Stimulated activated naive CD4-positive, alpha-beta T cell (primary cell): ENCODE data around the gene CRABP2.

Source experiments
- DNase-seq, 6 experiments: peaks; one replicate each; lab custom pipeline; 2025; lab: John Stamatoyannopoulos, UW

Gene CRABP2

DNA sequence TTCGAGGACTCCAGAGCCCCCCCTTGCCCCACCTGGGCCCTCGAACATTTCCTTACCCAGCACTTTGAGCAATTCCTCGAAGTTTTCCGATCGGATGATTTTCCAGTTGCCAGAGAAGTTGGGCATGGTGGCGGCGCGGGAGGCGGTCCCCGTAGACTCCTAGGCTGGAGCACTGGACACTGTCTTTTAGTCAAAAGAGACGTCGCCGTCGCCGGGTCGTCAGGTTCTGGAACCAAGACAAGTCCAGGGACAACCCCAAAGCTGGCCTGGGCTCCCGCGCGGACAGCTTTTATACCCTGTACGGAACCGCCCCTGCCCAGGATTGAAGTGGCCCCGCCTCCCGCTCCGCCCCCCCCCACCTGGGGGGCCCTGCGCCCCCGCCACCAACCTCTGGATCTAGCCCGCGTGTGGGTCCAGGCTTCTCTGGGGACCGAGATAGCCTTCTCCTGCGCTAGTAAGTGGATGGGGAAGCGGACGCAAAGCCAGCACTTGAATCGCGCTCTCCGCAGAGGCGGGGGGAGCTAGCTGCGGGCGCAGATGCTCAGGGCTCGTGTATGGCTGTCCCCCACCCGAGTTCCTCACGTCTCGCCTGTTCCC is at the start of gene CRABP2:
Gene CRABP2 (minus strand): TSS at position 263 of the 597 bp plus-strand sequence. CDS start 137 bp downstream, at position 126.
- DNase-seq, result peak in 4 of 6 experiments; percentile 28 to 70 (median 48)

GRCh38 chr1:156754219-156754618 is 48.8 kb upstream of the CRABP2 start:
- no peak for DNase-seq

GRCh38 chr1:156752843-156753482 is 47.6 kb upstream of the CRABP2 start:
- DNase-seq, result no peak

DNA sequence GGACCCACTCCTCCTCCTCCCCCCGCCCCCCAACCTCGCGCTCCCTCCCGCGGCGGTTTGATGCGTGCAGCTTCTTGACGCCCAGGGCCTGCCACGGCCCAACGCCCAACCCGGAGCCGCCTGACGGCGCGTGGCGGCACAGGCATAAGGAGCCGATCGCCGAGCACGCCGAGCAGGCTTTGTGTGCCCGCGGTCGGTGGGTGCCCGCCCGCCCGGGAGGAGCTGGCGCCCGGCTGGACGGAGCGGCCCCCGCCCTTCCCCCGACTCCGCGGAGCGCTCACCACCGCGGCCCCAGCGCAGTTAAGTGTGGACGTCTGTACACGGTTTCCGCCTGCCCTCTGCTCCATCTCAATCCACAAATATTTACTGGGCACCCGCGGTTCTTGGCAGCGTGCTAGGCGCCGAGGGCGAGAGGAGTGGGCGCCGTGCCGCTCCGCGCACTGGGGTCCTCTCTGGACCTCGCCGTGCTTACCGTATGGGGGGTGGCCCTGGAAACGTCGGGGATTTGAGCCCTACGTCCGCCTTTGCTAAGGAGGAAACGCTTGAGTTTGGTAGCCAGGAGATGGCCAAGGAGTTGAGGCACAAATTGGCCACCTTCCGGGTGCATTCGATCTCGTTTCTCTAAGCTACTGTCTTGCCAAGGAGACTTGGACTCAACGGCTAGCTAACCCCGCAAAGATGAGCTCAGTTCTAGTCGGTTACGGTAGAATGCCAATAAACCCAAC is 46.5 kb upstream of the CRABP2 start:
- DNase-seq, result peak; percentile 91 to 97 (median 96)

DNA sequence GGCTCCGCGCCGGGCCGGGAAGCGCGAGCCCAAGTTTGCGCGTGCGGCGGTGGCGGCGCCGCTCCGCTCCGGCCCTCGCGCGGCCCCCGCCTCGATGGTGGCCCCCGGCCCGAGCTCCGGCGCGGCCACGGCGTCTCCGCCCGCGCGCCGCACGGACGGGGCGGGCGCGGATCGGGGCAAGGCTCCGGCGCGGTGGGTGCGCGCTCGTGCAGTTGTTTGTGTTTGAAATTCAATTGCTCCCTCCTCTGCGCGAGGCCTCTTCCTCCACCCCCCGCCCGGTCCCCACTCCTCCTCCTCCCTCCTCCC is 46.0 kb upstream of the CRABP2 start, which contains the start of gene HDGF:
Gene HDGF (minus strand): TSS at position 225 of the 306 bp plus-strand sequence. CDS start 246 bp downstream, outside the sequence.
- no peak for DNase-seq

DNA sequence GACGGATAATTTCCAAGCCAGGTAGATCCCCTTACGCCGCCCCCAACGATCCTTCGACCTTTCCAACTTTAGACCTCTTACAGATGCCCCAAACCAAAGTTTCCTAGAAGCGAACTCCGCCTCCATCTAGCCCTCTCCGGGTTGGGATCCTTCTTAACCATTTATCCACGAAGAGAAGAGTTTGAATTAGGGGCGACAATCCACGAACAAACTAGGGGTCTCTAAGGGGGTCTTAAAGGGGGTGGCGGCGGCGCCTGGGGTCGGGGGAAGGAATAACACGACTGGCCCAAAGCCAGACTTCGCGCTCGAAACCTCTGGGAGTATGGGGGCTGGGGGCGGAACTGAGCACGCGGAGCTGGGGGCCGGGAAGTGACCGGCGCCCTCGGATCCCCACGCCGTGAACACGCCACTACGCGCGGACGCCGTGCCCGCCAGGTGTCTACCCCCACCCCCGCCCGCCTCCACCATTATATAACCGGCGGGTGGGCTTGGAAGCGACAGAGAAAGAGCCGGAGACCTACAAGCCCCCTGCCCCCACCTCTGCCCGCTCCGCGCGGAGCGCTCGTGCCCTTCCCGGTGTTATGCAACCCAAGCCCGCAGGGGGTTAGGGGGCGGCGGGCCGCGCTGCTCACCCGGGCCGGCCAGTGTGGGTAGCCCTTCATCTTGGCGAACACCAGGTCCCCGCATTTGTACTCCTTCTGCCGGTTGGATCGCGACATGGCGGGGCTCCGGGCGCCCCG is 45.5 kb upstream of the CRABP2 start:
- DNase-seq, result peak in 3 of 6 experiments; percentile 28 to 58 (median 40)

DNA sequence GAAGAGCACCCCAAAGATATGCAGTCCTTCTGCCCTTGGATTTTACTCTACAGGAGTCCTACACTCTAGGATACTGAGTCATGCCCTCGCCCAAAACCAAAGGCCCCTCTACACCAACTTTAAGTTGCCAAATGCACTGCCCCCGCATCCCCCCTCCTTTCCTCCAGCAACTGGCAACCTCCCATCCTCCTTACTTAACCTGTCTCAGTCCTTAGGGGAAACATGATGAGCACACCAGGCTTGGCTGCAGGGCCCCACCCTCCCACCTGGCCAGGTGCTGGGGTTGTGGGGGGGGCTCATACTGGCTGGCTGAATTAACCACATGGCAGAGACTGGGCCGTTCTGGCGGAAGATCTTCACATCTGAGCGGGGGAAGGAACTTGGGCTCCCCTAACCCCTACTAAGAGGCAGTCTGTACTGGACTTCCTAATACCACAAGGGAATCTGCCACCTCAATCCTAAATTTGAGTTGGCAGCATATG is 44.8 kb upstream of the CRABP2 start:
- DNase-seq, result peak in 4 of 6 experiments; percentile 11 to 22 (median 16)

DNA sequence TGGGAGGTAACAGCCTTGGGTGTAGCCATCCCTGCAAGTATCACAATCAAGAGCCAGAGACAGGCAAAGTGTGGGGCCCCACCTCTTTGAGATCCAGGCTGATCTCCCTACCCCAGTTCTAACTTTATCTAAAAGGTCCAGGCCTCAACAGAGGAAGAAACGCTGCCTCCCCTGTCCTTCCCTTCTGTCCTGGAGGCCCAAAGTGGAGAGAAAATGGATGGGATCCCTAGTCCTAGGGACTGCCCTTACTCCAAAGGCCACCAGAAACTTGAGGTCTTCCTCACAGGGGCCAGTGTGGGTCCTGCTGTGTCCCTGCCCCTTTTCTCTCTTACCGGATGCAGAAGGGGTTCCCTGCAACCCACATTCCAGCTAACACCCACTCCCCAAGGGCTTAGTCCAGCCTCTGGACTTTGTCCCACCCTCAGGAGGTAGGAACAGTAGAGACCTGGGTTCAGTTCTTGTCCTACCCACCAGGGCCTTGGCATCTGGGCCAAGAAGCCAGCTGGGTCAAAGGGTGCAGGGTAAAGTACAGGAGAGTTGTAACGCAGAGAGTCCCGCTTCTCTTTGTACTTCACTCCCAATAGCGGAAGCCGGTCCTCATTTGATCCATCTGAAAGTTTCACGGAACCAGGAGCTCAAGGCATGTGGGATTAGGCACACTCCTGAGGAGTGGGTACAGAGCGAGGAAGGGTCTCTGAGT is 44.2 kb upstream of the CRABP2 start:
- DNase-seq, result no peak

- no peak for DNase-seq
These were observed 43.5 kb upstream of the CRABP2 start for GRCh38 chr1:156748670-156749418.

- no peak for DNase-seq
These were observed 42.6 kb upstream of the CRABP2 start for GRCh38 chr1:156747742-156748669.

DNA sequence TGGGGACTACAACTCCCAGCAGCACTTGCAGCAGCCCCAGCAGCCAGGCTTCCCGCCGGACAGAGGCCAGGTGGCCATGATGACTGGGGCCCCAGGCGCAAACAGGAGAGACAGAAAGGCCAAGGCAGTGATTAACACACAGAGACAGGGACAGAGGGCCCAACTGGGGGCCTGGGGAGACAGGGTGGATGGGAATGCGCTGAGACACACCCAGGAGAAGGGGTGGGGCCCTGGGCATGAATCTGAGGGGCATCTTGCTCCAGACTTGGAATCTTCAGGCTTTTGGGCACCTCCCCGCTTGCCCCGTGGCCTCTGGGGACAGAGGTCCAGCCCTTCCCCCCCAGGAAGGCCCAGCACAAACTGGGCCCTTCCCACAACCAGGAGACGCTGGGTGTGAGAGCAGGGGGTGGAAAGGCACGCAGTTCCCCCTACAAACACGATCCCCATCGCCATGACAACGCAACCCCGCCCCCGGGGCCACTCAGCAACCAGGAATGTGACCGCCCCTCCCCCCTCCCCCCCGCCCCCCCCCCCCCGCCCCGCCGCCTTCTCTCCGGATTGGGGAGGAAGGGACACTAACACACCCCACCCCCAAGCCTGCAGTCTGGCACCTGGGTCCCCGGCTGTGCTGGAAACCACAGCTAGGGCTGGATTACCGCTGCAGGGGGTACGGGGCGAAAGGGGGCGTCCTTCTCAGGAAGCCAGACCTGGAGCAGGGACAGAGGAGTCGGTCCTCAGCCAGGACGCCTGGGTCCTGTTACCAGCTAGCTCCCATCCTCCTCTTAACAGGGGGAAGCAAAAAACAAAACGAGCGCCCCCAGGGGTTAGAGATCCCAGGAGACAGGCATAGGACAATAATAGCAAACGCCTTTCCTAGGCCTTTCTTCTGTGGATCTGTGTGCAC is 41.6 kb upstream of the CRABP2 start:
- DNase-seq, result peak; percentile 12 to 64 (median 39)

DNA sequence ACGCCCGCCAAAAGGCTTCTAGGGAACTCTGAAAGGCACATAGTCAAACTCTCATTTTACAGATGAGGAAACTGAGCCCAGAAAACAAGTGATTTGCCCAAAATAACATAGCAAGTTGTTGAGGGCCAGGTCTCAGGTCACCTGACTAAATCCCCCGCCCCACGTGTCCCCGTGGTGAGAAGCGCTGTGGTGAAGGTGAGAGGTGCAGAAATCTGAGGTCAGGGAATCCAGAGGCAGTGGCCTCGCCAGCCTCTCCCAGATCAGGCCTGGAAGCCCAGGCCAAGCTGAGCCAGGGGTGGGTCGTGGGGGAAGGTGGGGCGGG is 41.0 kb upstream of the CRABP2 start:
- DNase-seq, result no peak

- DNase-seq, result no peak
These were observed 40.5 kb upstream of the CRABP2 start for GRCh38 chr1:156745881-156746280.

DNA sequence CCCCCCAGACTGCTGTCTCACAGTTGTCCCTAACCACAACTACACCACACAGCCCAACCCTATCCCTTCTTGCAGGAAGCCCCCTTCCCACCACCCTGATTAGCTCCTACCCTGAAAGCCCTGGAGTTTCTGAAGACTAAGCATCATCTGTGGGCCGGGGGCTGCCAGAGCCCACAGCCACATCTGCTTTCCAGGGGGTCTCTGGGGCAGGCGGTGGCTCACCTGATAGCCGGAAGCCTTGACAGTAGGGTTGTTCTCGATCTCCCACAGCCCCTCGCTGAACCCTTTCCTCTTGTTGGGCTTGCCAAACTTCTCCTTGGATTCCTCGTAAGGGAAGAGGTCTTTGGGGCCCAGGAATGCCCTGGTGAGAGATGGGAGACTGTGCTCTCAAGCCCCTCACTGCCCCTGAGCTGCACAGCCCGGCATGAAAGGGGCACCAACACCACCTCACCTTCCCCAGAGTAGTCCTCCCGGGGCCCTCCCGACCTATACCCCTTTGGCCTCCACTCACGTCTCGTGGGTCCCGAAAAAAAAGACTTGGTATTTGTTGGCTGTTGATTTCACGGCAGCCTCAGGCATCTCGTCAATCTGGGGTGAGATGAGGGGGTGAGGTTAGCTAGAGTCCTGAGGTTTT is 39.5 kb upstream of the CRABP2 start:
- DNase-seq, result no peak

DNA sequence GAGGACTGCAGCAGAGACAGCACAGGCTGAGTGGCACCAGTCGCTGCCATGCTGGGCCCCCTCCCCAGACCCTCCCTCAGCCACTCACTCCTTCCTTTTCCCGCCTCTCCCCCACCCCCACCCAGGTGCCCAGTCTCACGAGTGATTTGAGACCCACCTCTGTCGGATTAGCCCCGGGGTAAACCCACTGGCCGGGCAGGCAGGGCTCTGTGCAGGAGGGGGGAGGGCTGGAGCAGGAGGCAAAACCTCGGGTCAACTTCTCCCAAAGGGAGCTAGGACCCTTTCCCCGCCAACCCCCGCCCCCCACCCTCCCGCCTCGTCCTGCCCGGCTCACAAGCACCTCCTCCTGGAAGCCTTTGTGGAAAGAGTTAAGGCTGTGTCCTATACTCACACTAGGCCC is 39.0 kb upstream of the CRABP2 start:
- no peak for DNase-seq

- no peak for DNase-seq
These were observed 38.3 kb upstream of the CRABP2 start for GRCh38 chr1:156743367-156744302.

DNA sequence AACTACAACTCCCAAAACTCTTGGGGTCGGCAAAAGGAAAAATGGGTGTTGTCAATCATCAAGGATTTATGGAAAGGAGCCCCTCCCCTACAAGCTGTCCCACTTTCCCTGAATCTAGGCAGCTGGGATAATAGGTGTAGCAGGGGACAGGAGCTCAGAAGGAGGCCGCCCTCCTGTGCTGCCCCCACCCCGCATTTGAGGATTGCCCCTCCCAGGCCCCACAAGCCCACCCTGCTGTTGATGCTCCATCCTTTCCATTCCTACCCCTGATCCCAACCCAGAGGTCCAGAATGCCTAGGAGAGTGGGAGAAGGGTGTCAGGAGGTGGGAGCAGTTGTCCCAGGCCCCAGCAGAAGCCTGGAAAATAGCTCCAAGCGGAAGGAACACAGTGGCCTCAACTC is 37.4 kb upstream of the CRABP2 start:
- DNase-seq, result no peak
